ENCODE results near the gene RANBP1. TPM values are rescaled to one million over a fixed set of nuclear protein-coding genes. Genes with fewer than 3 reads are reported as not detected.

The RANBP1 gene
- total and polyA plus RNA-seq, 7 donors: 32.2 to 161 (median 52.1) TPM

GRCh38 chr22:20150381-20151275 lies 34.7 kb downstream of the RANBP1 start, which contains the start of gene CCDC188:
TSS of gene CCDC188 (minus strand) at chr22:20151055. CDS start at chr22:20150986, 69 bp downstream.
- 74 to 84% (median 76%) methylated on average over 9 to 14 of the region's 14 CpGs for WGBS, 3 donors
- no peaks in the 10 kb centered on the region for H3K4me1 ChIP-seq
- intact Hi-C loops (cut with DNase I): loop anchor here in 1 of 2 donors (5.0 kb wide), 1 partner anchor 457 kb away; no protein-coding TSS in a partner anchor
- H3K27ac ChIP-seq: no peak within 1 kb of the TSS
- DNase-seq: no peak
- no peaks in the 10 kb centered on the region for H3K36me3 ChIP-seq (ENCODE audit: insufficient read depth in 1 of 2, low read depth in 1 of 2)
- H3K4me3 ChIP-seq: no peak within 1 kb of the TSS
- no peak for ATAC-seq
- no peaks in the 10 kb centered on the region for H3K9me3 ChIP-seq
- no peaks in the 10 kb centered on the region for H3K27me3 ChIP-seq (ENCODE audit: insufficient read depth in 3 of 3, low read length in 2 of 3)
- TF ChIP-seq CTCF (IDR thresholded peaks at IDR 0.05): no peak

- Histone ChIP-seq H3K4me1 (no peaks in the 10 kb centered on the region), H3K27me3 (ENCODE audit: insufficient read depth in 3 of 3, low read length in 2 of 3) (no peaks in the 10 kb centered on the region), H3K36me3 (ENCODE audit: insufficient read depth in 1 of 2, low read depth in 1 of 2) (no peaks in the 10 kb centered on the region), H3K9me3 (no peaks in the 10 kb centered on the region), H3K4me3 (no peak overlapping the region), H3K27ac (no peak overlapping the region)
- intact Hi-C loops (cut with DNase I): loop anchor here in 1 of 2 donors (5.0 kb wide), 1 partner anchor 456 kb away; no protein-coding TSS in a partner anchor
- 87 to 95% (median 93%) methylated on average over 4 of the region's 4 CpGs for WGBS, 3 donors
- DNase-seq (no peak), ATAC-seq (no peak)
- TF ChIP-seq CTCF (IDR thresholded peaks at IDR 0.05): no peak
Observed at GRCh38 chr22:20151276-20151588, 35.3 kb downstream of the RANBP1 start.

GRCh38 chr22:20152464-20152890 lies 36.6 kb downstream of the RANBP1 start:
- Histone ChIP-seq H3K4me1 (no peaks in the 10 kb centered on the region), H3K27ac (no peak overlapping the region), H3K9me3 (no peaks in the 10 kb centered on the region), H3K4me3 (no peak overlapping the region), H3K36me3 (ENCODE audit: insufficient read depth in 1 of 2, low read depth in 1 of 2) (no peaks in the 10 kb centered on the region), H3K27me3 (ENCODE audit: insufficient read depth in 3 of 3, low read length in 2 of 3) (no peaks in the 10 kb centered on the region)
- 63 to 77% (median 68%) methylated on average over 14 of the region's 14 CpGs for WGBS, 3 donors
- ATAC-seq (no peak), DNase-seq (no peak)
- TF ChIP-seq CTCF (IDR thresholded peaks at IDR 0.05): no peak
- intact Hi-C loops (cut with DNase I): loop anchor here in 1 of 2 donors (5.0 kb wide), 1 partner anchor 455 kb away; no protein-coding TSS in a partner anchor

- H3K9me3 ChIP-seq: no peaks in the 10 kb centered on the region
- intact Hi-C loops (cut with DNase I): loop anchor here in 1 of 2 donors (5.0 kb wide), 1 partner anchor 453 kb away; no protein-coding TSS in a partner anchor
- no peaks in the 10 kb centered on the region for H3K36me3 ChIP-seq (ENCODE audit: insufficient read depth in 1 of 2, low read depth in 1 of 2)
- no peak overlapping the region for H3K27ac ChIP-seq
- H3K27me3 ChIP-seq (ENCODE audit: insufficient read depth in 3 of 3, low read length in 2 of 3): no peaks in the 10 kb centered on the region
- no peak for ATAC-seq
- no peak for DNase-seq
- H3K4me1 ChIP-seq: no peaks in the 10 kb centered on the region
- no peak overlapping the region for H3K4me3 ChIP-seq
- no peak for TF ChIP-seq CTCF (IDR thresholded peaks at IDR 0.05)
- WGBS, 3 donors: 62 to 64% (median 62%) methylated on average over 16 of the region's 16 CpGs
Observed at GRCh38 chr22:20153945-20154344, 38.0 kb downstream of the RANBP1 start.

Measured in psoas muscle (tissue), 8 donors.